Stimulated activated CD4-positive, alpha-beta T cell treated with anti-CD3 and anti-CD28 coated beads, Interleukin-4, amount 100 ng/mL, for 24 hours (primary cell): ENCODE measurements around the gene NFIC.
"Not testable (repeated sequence)": the region's sequence is repeated elsewhere in the genome, so short reads cannot be mapped to it uniquely, and the experiment has no call there.

Experiments
- DNase-seq: peaks from one replicate; pipeline ENCODE4 v3.0.0-alpha.2; 2020

Gene NFIC

DNA sequence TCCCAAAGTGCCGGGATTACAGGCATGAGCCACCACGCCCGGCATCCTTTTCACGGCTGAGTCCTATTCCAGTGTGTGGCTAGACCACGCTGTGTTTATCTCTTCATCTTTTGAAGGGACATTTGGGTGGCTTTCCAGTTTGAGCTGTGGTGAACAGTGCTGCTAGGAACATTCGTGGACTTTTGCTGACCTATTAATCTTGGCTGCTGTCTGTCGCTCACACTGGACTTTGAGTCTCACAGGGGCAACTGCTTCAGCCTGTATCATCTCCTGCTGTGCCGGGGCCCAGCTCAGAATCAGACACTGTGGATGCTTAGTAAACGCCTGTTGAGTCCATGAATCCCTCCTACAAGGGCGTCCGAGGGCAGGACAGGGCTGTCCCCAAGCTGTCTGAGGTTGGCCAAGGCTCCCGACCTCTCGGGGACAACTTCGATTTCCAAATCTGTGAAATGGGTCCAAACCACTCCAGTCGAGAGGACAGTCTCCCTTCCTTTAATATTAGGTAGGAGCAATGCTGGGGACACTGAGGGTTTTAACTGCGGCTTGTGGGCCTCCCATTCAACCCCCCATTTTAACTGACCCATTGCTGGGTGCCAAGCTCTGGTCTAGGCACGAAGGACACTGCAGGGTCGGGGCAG, 65.5 kb downstream of the NFIC start:
- DNase-seq: no peak

DNA sequence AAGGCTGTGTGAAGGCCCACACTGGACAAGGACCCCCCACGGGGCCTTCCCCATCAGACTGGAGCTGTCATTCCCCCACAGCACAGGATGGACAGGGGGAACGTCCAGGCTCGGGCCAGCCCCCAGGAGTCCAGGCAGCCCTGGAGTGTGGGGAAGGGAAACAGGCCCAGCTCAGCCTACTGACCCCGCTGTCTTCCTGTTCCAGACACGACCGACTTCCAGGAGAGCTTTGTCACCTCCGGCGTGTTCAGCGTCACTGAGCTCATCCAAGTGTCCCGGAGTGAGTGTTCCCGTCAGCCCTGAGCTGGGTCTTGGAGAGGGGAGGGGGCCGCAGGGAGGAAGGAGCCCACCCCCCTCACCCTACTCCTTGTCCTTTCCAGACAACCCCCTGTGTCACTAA, 66.9 kb downstream of the NFIC start:
- no peak for DNase-seq

- no peak for DNase-seq
These were observed 67.6 kb downstream of the NFIC start for GRCh38 chr19:3433805-3434540.

DNA sequence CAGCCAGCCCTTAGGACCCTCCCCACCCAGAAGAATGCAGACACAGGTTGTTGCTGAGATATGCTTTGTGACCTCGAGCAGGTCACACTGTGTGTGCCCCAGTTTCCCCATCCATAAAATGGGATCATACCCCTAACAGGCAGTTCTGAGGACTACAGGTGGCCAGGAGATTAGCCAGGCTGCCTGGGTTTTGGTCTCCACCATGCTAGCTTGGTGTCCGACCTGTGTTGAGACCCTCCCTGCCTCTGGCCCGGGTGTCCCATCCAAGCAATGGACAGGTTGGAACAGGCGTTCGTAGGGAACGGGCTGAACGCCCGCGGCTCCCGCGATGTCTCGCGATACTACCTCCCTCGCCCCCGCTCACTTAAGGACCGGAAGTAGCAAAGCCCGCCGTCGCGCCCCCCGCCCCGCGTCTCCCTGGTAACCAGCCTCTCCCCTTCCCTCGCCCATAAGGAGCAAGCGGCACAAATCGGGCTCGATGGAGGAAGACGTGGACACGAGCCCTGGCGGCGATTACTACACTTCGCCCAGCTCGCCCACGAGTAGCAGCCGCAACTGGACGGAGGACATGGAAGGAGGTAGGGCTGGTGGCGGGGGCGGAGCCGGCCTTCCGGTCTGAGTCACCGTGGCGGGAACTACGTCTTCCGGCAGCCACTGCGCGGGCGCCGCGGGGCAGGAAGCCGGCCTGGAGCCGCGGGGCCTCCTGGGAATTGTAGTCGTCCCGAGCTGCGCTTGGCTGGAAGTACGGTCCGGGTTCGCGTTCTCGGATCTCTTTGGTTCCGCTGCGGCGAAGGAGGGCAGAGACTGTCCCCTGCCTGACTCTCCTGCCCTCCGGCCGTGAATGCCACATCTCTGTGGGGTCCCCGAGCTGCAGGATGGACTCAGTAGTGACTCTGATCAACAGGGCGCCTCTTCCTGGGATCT, 68.5 kb downstream of the NFIC start:
- DNase-seq: peak; percentile 97

DNA sequence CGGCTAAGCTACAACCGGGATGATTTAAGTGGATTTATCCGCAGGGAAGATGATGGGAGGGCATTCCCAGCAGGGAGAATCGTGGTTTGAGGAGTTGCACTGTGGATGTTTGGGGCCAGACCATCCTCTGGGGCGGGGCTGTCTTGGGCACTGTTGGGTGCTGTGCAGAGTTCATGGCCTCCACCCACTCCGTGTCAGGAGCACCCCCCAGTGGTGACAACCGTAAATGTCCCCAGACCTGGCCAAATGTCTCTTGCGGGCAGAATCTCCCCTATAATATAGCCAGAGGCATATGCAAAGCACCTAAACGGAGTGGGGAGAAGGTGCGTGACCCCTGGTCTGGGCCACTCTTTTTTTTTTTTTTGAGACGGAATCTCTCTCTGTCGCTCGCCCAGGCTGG, 73.7 kb downstream of the NFIC start:
- DNase-seq: peak; percentile 67

- DNase-seq: no peak
These were observed 75.0 kb downstream of the NFIC start for GRCh38 chr19:3441089-3441985.

GRCh38 chr19:3441986-3442329, 75.6 kb downstream of the NFIC start:
- no peak for DNase-seq

- no peak for DNase-seq
These were observed 76.2 kb downstream of the NFIC start for GRCh38 chr19:3442487-3443071.

DNA sequence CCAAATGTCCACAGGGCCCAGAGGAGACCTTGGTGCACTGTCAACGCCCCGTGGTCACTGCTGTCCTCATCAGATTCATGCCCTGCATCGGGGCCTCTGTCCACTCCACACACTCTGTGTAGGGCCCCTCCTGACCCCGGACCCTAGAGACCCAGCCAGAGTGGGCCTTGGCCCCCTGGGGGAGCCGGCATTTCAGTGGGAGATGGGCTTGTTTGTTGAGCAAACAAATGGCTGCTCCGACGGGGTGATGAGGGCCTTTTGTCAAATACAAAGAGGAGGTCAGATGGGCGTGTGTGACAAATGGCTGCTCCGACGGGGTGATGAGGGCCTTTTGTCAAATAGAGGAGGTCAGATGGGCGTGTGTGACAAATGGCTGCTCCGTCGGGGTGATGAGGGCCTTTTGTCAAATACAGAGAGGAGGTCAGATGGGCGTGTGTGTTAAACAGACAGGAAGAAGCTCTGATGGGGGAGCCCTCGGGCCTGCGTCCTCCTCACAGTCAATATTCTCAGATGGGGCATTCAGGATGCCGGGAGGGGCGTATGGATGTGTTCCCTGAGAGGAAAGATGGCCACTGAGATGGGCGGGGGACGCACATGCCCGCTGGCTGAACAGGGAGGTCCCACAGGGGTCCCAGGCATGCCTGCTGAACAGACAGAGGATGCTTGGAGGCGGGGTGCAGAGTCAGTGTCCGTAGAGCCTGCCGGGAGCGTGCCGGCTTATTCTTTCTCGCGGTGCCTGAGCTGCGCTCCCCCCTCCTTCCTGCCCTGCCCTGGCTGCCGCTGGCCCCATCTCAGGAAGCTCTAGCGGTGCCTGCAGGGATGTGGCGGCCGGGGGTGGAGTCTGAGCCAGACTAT, 77.7 kb downstream of the NFIC start:
- DNase-seq: no peak

DNA sequence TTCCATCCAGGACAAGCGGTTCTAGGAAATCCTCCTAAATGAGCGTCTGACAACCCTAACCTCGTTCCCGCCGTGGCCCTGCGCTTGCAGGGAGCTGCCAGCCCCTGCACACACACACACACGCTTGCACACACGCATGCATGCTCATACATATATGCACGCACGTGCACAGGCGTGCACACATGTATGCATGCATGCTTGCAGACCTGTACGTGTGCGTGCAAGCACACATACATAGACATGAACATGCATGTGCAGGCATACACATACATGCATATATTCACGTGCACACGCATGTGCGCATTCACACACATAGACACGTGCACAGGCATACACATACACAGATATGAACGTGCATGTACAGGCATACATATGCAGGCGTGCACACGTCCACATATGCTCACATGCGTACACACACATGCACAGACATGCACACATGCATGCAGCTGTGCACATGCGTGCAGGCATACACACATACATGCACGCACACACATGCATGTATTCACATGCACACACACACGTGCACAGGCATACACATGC, 78.4 kb downstream of the NFIC start:
- DNase-seq: no peak

DNA sequence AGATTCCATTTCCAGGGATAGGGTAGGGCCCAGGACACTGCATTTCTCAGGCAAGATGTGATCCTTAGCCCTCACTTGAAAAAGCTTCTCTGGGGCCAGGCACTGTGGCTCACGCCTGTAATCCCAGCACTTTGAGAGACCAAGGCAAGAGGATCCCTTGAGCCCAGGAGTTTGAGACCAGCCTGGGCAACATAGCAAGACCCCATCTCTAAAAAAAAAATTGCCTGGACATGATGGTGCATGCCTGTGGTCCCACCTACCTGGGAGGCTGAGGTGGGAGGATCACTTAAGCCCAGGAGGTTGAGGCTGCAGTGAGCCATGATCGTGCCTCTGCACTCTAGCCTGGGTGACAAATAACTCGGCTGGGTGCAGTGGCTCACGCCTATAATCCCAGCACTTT, 80.3 kb downstream of the NFIC start:
- DNase-seq: not testable (repeated sequence)

- DNase-seq: no peak
These were observed 82.4 kb downstream of the NFIC start for GRCh38 chr19:3448616-3449334.

DNA sequence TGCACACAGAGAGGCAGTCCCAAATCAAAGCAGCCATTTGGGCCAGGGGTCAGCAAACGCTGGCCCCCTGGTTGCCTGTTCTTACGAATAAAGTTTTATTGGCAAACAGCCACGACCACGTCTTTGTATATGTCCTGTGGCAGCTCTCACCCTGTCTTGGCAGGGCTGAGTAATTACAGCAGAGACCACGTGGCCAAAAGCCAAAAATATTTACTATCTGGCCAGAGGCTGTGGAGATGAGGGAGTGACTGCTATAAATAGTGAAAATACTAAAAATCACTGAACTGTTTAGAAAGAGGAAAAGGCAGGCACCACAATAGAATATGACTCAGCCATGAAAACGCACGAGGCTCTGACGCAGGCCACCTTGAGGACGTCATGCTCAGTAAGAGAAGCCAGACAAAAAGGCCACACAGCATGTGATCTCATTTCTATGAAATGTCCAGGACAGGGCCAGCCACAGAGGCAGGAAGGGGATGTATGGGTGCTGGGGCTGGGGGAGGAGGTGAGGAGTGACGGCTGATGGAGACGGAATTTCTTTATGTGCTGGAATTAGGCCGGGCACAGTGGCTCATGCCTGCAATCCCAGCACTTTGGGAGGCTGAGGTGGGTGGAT, 84.5 kb downstream of the NFIC start:
- no peak for DNase-seq

DNA sequence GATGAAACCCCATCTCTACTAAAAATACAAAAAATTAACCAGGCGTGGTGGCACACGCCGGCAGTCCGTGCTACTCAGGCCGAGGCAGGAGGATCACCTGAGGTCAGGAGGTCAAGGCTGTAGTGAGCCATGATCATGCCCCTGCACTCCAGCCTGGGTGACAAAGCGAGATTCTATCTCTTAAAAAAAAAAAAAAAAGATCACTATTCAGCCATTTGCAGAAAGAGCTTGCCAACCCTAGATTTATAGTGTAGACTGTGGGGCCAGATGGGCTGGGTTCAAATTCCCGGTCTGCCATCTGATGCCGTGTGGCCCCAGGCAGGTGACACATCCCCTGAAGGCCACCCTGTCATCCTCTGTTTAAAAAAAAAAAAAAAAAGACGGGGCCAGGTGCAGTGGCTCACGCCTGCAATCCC, 85.1 kb downstream of the NFIC start:
- no peak for DNase-seq

GRCh38 chr19:3452171-3452941, 86.0 kb downstream of the NFIC start:
- DNase-seq: no peak

GRCh38 chr19:3452942-3453214, 86.5 kb downstream of the NFIC start:
- not testable (repeated sequence) for DNase-seq

- DNase-seq: no peak
These were observed 87.5 kb downstream of the NFIC start for GRCh38 chr19:3453840-3454239.

DNA sequence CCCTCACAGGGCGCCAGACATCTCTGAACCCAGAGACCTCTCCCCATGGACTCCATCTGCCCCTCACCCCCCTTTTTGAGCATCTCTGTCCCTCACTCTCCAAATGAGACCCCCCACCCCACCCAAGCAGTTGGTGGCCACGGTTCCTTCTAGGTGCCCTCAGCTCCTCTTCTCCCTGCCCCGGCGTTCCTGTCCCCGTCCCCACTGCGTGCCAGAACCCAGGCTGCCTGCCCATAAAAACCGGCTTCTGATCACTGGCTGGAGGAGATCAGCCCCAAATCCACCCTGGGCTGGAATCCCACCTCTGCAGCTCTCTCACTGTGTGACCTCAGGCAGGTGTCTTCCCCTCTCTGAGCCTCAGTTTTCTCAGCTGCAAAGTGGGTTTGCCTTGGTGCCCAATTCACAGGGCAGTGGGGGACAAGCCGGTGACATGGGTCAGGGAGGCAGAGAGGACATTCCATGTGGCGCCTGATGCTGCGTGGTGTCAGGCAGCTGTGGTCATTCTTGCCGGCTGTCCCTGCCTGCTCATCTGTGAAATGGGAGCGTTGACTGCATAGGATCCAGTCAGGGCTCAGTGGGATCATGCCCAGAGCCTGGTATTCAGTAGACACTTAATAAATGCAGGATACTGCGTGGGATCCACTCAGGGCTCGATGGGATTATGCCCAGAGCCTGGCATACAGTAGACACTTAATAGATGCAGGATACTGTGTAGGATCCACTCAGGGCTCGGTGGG, 88.4 kb downstream of the NFIC start:
- DNase-seq: no peak
